ENCODE measurements around the gene CARD11.

GRCh38 chr7:2879354-2879753 is 164.3 kb downstream of the CARD11 start:
- TF ChIP-seq CTCF (IDR thresholded peaks at IDR 0.05) (no peak), EZH2 (IDR thresholded peaks at IDR 0.05; ENCODE audit: borderline replicate concordance, insufficient read depth, low read depth, low read length, poor library complexity, severe bottlenecking) (no peak)
